NCI-H146 treated with DMSO at 0.1 percent for 48 hours (cell line): ENCODE data around the gene RPP14.

Source experiments
- DNase-seq: peaks from one replicate; lab custom pipeline; 2025; ENCODE audit not compliant: unreplicated experiment; lab: John Stamatoyannopoulos, UW

Gene RPP14

GRCh38 chr3:58355179-58355578, 49.1 kb downstream of the RPP14 start:
- no peak for DNase-seq

GRCh38 chr3:58356054-58356453, 50.0 kb downstream of the RPP14 start:
- no peak for DNase-seq

DNA sequence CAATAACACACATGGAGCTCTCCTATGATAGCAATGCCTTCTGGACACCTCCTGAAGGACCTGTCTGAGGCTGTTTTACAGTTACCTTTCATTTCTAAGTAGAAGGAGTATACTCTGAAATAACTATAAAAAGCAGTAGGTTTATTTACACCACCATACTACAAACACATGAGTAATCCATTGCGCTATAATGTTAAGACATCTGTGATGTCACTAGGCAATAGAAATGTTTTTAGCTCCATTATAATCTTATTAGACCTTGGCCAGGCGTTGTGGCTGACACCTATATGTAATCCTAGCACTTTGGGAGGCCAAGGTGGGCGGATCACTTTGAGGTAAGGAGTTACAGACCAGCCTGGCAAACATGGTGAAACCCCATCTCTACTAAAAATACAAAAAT, 51.4 kb downstream of the RPP14 start:
- no peak for DNase-seq

- no peak for DNase-seq
Observed at GRCh38 chr3:58358092-58358491, 52.0 kb downstream of the RPP14 start.

GRCh38 chr3:58358808-58359207, 52.8 kb downstream of the RPP14 start:
- no peak for DNase-seq

GRCh38 chr3:58359621-58360020, 53.6 kb downstream of the RPP14 start:
- DNase-seq = no peak

DNA sequence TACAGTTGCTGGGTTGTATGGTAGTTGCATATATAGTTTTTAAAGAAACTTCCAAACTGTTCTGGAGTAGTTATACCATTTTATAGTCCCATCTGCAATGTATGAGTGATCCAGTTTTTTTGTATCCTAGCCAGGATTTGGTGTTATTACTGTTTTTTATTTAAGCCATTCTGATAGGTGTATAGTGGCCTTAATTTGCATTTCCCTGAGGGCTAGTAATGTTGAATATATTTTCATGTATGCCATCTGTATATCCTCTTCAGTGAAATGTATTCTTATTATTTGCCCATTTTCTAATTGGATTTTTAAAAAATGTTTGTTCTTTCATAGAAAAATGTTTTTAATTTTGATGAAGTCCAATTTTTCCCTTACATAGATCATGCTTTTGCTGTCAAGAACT, 55.8 kb downstream of the RPP14 start:
- no peak for DNase-seq

DNA sequence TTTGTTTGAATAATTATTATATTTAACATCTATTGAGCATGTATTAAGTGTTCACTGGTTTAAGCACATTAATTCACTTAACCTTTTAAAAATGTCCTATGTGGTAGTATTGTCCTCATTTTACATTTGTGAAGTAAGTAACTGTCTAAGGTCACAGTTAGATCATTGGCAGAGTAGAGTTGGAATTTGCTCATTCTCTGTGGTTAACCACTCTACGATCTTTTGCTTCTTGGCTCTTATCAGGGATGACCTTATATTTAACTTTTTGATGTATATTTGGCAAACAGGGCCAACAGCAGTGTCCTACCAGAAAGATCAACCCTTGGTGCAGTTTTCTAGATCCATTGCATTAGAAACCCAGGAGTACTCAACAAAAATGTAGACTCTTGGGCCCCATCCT, 60.7 kb downstream of the RPP14 start:
- no peak for DNase-seq

GRCh38 chr3:58369038-58369437, 63.0 kb downstream of the RPP14 start:
- no peak for DNase-seq
